AG04450 (cell line): Measurements from ENCODE around the gene NXPH4. TPM values are rescaled to one million over a fixed set of nuclear protein-coding genes. Genes with fewer than 3 reads are reported as not detected.

Experiments
- CTCF ChIA-PET: fragments of 300-600, 350-600 bp; formaldehyde crosslinking; extraction: SDS; loops from one replicate; lab custom pipeline; 2022; ENCODE audit warnings: antibody characterized with exemption, inconsistent platforms; lab: Charles Lee
- POLR2A ChIA-PET: fragments of 350-600 bp; formaldehyde crosslinking; extraction: SDS; loops from one replicate; lab custom pipeline; 2021; ENCODE audit warnings: antibody characterized with exemption, inconsistent platforms; lab: Yijun Ruan, JAX
- DNase-seq: peaks from one replicate; pipeline ENCODE4 v3.0.0-alpha.2; 2011; ENCODE audit warnings: low read depth, low spot score
- H3K27ac ChIP-seq: one replicate; pipeline ENCODE4 v1.5.1; 2012; ENCODE audit warnings: low read depth, low read length, control low read depth
- H3K27me3 ChIP-seq: one replicate; pipeline ENCODE4 v1.6.0; 2012; ENCODE audit warnings: low read length; ENCODE audit not compliant: control insufficient read depth, insufficient read depth
- H3K4me3 ChIP-seq: 2 replicates; pipeline ENCODE4 v1.5.1; 2011; ENCODE audit warnings: mild to moderate bottlenecking, low read depth, low read length, control low read depth
- H3K9me3 ChIP-seq: 2 replicates; pipeline ENCODE4 v1.5.1; 2012; ENCODE audit warnings: low read length; ENCODE audit not compliant: control insufficient read depth, insufficient read depth
- polyA plus RNA-seq: library from polyadenylated mRNA; depleted of rRNA; stranded (reverse); fragments of >200 nt; gene quantifications from 2 replicates; pipeline ENCODE4 v1.2.3, GENCODE V29; 2011
- TF ChIP-seq, protein P1 (sequence below): IDR thresholded peaks from 2 replicates; pipeline ENCODE4 v1.5.1; 2011; ENCODE audit warnings: low read depth, low read length, control low read depth, inconsistent platforms

NXPH4 gene
- polyA plus RNA-seq, 1 experiment = 0.79 TPM

DNA sequence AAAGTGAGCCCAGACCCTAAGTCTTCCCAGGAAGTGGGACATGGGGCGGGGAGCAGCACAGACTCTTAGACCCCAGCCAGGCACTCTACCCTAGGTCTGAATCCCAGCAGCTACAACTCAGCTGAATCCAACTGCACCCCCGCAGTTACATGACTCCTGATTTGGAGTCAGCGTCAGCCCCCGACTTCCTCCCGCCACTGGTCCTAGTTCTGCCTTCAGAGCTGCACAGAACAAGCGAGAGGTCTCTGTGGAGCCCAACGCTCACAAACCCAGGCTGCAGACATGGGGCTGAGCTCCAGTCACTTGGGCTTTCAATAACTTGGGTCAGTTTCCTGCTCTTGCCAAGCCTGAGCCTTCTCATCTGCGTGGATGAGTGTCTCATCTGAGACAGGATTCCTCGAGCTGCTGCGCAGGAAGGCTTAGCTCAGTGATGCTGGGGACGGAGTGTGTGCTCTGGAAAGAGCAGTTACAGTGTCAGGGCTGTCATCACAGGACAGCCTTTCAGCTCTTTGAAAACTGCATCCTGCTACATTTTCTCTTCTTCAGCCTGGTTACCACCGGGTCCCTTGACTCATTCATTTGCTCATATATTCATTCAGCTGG is 30.6 kb upstream of the NXPH4 start:
- TF ChIP-seq, protein P1, sequence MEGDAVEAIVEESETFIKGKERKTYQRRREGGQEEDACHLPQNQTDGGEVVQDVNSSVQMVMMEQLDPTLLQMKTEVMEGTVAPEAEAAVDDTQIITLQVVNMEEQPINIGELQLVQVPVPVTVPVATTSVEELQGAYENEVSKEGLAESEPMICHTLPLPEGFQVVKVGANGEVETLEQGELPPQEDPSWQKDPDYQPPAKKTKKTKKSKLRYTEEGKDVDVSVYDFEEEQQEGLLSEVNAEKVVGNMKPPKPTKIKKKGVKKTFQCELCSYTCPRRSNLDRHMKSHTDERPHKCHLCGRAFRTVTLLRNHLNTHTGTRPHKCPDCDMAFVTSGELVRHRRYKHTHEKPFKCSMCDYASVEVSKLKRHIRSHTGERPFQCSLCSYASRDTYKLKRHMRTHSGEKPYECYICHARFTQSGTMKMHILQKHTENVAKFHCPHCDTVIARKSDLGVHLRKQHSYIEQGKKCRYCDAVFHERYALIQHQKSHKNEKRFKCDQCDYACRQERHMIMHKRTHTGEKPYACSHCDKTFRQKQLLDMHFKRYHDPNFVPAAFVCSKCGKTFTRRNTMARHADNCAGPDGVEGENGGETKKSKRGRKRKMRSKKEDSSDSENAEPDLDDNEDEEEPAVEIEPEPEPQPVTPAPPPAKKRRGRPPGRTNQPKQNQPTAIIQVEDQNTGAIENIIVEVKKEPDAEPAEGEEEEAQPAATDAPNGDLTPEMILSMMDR = no peak
- DNase-seq = no peak
- POLR2A ChIA-PET = no interaction called here
- CTCF ChIA-PET = interaction anchor here (0.5 to 5.5 kb wide), 2 partner anchors 62 to 94 kb away, joined by 3 to 49 read pairs; no protein-coding TSS in a partner anchor
- Histone ChIP-seq H3K9me3 (no peaks in the 10 kb centered on the region; the same call in 1 of the 2 replicates), H3K4me3 (no peak overlapping the region), H3K27me3 (no peaks in the 10 kb centered on the region), H3K27ac (no peak overlapping the region)

DNA sequence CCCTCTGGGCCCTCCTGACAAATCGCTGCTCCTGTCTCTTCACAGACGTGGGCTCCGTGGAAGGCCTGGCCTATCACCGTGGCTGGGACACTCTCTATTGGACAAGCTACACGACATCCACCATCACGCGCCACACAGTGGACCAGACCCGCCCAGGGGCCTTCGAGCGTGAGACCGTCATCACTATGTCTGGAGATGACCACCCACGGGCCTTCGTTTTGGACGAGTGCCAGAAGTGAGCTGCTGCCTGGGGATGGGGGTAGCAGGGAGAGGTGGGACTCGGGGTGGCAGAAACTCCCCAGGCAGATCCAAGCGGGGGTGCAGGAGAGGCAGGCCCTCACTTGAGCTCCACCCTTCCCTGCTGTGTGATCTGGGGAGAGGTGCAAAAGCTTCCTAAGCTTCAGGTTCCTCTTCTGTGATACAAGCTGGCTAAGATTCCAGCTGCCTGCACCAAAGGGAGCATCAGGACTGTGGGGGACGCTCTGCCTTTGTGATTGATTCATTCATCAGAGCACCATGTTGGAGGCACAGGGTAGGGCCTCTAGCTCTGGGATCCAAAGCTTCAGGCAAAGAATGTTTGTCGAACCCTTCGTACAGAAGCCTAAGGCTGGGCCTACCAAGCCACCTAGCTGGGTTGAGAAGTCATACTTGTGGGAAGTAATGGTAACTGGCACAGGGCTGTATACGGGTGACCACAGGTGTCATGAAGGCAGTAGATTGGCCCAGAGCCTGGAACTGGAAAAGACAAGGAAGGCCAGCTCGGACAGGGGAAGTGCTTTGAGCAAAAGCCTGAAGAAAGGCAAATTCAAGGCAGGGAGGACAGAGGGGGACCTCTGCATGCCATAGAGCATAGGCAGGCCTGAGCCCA is 29.1 kb upstream of the NXPH4 start:
- Histone ChIP-seq H3K27ac (no peak overlapping the region), H3K27me3 (no peaks in the 10 kb centered on the region), H3K9me3 (no peaks in the 10 kb centered on the region; the same call in 1 of the 2 replicates), H3K4me3 (no peak overlapping the region)
- TF ChIP-seq, protein P1 = no peak
- ChIA-PET POLR2A (interaction anchor here (0.6 kb wide), 1 partner anchor 75 kb away, joined by 3 read pairs; no protein-coding TSS in a partner anchor), CTCF (interaction anchor here (0.9 to 5.5 kb wide), 3 partner anchors 12 to 64 kb away, joined by 3 to 49 read pairs (median 5); partner anchors contain the start of gene LRP1)
- no peak for DNase-seq

DNA sequence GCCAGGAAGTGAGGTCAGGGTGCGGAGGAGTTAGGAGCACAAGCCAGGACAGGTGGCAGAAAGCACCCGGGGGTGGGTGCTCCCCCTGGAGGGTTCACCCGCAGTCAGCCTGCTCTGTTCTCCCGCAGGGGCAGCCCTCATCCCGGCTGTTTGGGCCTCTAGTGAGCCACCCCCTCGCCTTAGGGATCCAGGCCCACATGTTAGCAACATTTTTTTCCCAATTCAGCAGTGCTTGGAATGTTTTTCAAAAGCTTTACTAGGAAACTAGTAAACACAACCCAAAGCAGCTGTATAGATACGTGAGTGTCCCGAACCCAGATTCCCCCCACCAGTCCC is 28.5 kb upstream of the NXPH4 start:
- Histone ChIP-seq H3K27ac (no peak overlapping the region), H3K27me3 (no peaks in the 10 kb centered on the region), H3K4me3 (no peak overlapping the region), H3K9me3 (no peaks in the 10 kb centered on the region; the same call in 1 of the 2 replicates)
- ChIA-PET CTCF (interaction anchor here (0.9 to 5.5 kb wide), 3 partner anchors 12 to 64 kb away, joined by 4 to 49 read pairs (median 5); partner anchors contain the start of gene LRP1), POLR2A (interaction anchor here (1.1 kb wide), 1 partner anchor 76 kb away, joined by 4 read pairs; no protein-coding TSS in a partner anchor)
- TF ChIP-seq, protein P1 = no peak
- DNase-seq = no peak

DNA sequence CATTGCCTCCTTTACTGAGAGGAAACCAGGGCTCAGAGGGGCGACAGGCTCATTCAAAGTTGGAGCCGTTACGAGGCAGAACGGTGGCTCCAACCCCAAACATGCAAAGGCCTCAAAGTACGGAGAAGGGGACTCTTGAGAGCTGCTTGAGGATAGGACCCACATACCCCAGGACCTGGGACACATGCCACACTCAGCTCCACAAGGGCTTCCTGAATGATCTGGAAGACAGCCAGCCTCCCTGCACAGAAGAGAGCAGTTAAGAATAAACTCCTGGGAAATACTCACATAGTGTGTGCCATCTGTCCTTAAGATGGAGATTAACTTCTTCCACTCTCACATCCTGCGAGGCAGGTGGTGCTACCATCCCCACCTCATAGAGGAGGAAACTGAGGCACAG is 26.6 kb upstream of the NXPH4 start:
- POLR2A ChIA-PET = interaction anchor here (0.6 kb wide), 1 partner anchor 26 kb away, joined by 3 read pairs; no protein-coding TSS in a partner anchor

More for the DNA sequence above, 26.6 kb upstream of the NXPH4 start:
- Histone ChIP-seq H3K4me3 (no peak overlapping the region), H3K9me3 (no peaks in the 10 kb centered on the region; the same call in 1 of the 2 replicates), H3K27me3 (no peaks in the 10 kb centered on the region), H3K27ac (no peak overlapping the region)
- TF ChIP-seq, protein P1 = no peak
- no peak for DNase-seq
- CTCF ChIA-PET = no interaction called here
